Fibroblast of skin of scalp (primary cell): ENCODE data around the gene ADCY10.
"Not testable (repeated sequence)": the region's sequence is repeated elsewhere in the genome, so short reads cannot be mapped to it uniquely, and the experiment has no call there.

Experiments
- DNase-seq: peaks from one replicate; pipeline ENCODE4 v3.0.0-alpha.2; 2013

ADCY10 gene

GRCh38 chr1:167808104-167808503, 105.8 kb downstream of the ADCY10 start:
- DNase-seq: no peak

GRCh38 chr1:167806676-167807075, 107.3 kb downstream of the ADCY10 start:
- DNase-seq: not testable (repeated sequence)

- DNase-seq: not testable (repeated sequence)
Observed at GRCh38 chr1:167806235-167806634, 107.7 kb downstream of the ADCY10 start.

GRCh38 chr1:167805041-167805556, 108.8 kb downstream of the ADCY10 start:
- DNase-seq: no peak

- peak; percentile 92 for DNase-seq
Observed at GRCh38 chr1:167803358-167804207, 110.4 kb downstream of the ADCY10 start.

- no peak for DNase-seq
Observed at GRCh38 chr1:167802235-167802634, 111.7 kb downstream of the ADCY10 start.

GRCh38 chr1:167800251-167800650, 113.7 kb downstream of the ADCY10 start:
- no peak for DNase-seq

- no peak for DNase-seq
Observed at GRCh38 chr1:167799747-167800146, 114.2 kb downstream of the ADCY10 start.

GRCh38 chr1:167798952-167799351, 115.0 kb downstream of the ADCY10 start:
- no peak for DNase-seq

- peak; percentile 98 for DNase-seq
Observed at GRCh38 chr1:167797015-167797414, 116.9 kb downstream of the ADCY10 start.

- no peak for DNase-seq
Observed at GRCh38 chr1:167795810-167796740, 117.9 kb downstream of the ADCY10 start.

- no peak for DNase-seq
Observed at GRCh38 chr1:167794043-167794442, 119.9 kb downstream of the ADCY10 start.

- DNase-seq: no peak
Observed at GRCh38 chr1:167792188-167792565, 121.8 kb downstream of the ADCY10 start.

GRCh38 chr1:167791281-167792187, 122.4 kb downstream of the ADCY10 start:
- peak; percentile 99 for DNase-seq

- DNase-seq: no peak
Observed at GRCh38 chr1:167790117-167790516, 123.8 kb downstream of the ADCY10 start.

- DNase-seq: no peak
Observed at GRCh38 chr1:167789501-167789900, 124.4 kb downstream of the ADCY10 start.

- DNase-seq: no peak
Observed at GRCh38 chr1:167786502-167786901, 127.4 kb downstream of the ADCY10 start.

GRCh38 chr1:167784876-167785550, 128.9 kb downstream of the ADCY10 start:
- no peak for DNase-seq

- DNase-seq: no peak
Observed at GRCh38 chr1:167782946-167783345, 131.0 kb downstream of the ADCY10 start.

GRCh38 chr1:167781558-167781957, 132.4 kb downstream of the ADCY10 start:
- no peak for DNase-seq

- DNase-seq: no peak
Observed at GRCh38 chr1:167777269-167777650, 136.7 kb downstream of the ADCY10 start.
